SU-DHL-6 (cell line): ENCODE measurements around the gene HMGN1.

ENCODE experiments used
- H2AFZ ChIP-seq: fragments of 200-600 bp; sonication (generic); 2 replicates; pipeline ENCODE4 v1.6.1; 2014; ENCODE audit warnings: low read depth, mild to moderate bottlenecking, moderate library complexity, mixed read lengths, antibody characterized with exemption, low read length; ENCODE audit not compliant: severe bottlenecking
- H3F3A ChIP-seq: fragments of 200-600 bp; shearing (Covaris generic); 2 replicates; pipeline ENCODE4 v1.6.0; 2016; ENCODE audit warnings: antibody characterized with exemption, mild to moderate bottlenecking; ENCODE audit not compliant: insufficient read depth
- H3K27ac ChIP-seq: fragments of 200-600 bp; sonication (generic); 2 replicates; pipeline ENCODE4 v1.5.1; 2016; ENCODE audit warnings: low read depth, mild to moderate bottlenecking, low read length, moderate library complexity, mixed read lengths
- H3K27me3 ChIP-seq: fragments of 200-600 bp; sonication (generic), shearing (Covaris generic); 2 replicates; pipeline ENCODE4 v1.6.0; 2014; ENCODE audit warnings: mild to moderate bottlenecking, low read length
- H3K36me3 ChIP-seq: fragments of 200-600 bp; sonication (generic); 2 replicates; pipeline ENCODE4 v1.6.1; 2014; ENCODE audit warnings: mild to moderate bottlenecking, low read length, mixed read lengths
- H3K4me2 ChIP-seq: fragments of 300-600, 200-600 bp; shearing (Covaris generic), sonication (generic); 2 replicates; pipeline ENCODE4 v1.6.0; 2014; ENCODE audit warnings: low read length, low read depth, mild to moderate bottlenecking; ENCODE audit not compliant: poor library complexity, severe bottlenecking
- H3K4me3 ChIP-seq: fragments of 200-600 bp; sonication (generic); 2 replicates; pipeline ENCODE4 v1.5.1; 2014; ENCODE audit warnings: antibody characterized with exemption, low read length, mild to moderate bottlenecking, mixed read lengths; ENCODE audit not compliant: insufficient read depth, poor library complexity, severe bottlenecking
- H3K79me2 ChIP-seq: fragments of 200-600 bp; sonication (generic); 2 replicates; pipeline ENCODE4 v1.6.1; 2014; ENCODE audit warnings: mild to moderate bottlenecking, low read length, moderate library complexity; ENCODE audit not compliant: insufficient read depth
- H3K9ac ChIP-seq: fragments of 200-600 bp; sonication (generic); 2 replicates; pipeline ENCODE4 v1.7.0; 2014; ENCODE audit warnings: mild to moderate bottlenecking, low read length
- H3K9me2 ChIP-seq: fragments of 200-600 bp; sonication (generic); replicated peaks from 2 replicates; pipeline ENCODE4 v1.6.1; 2014; ENCODE audit warnings: low read length; ENCODE audit not compliant: insufficient read depth
- H3K9me3 ChIP-seq: fragments of 200-600 bp; sonication (generic); 2 replicates; pipeline ENCODE4 v1.6.1; 2014; ENCODE audit warnings: low read length, mixed read lengths; ENCODE audit not compliant: insufficient read depth
- H4K20me1 ChIP-seq: fragments of 200-600 bp; sonication (generic); 2 replicates; pipeline ENCODE4 v1.6.1; 2014; ENCODE audit warnings: low read depth, mild to moderate bottlenecking, antibody characterized with exemption, low read length, moderate library complexity, mixed read lengths
- CTCF ChIP-seq: fragments of 200-600 bp; sonication (generic); IDR thresholded peaks from one replicate; pipeline ENCODE4 v1.5.1; 2017; ENCODE audit warnings: antibody characterized with exemption, mild to moderate bottlenecking, low read length, moderate library complexity; ENCODE audit not compliant: insufficient read depth, poor library complexity, severe bottlenecking
- EZH2phosphoT487 ChIP-seq: fragments of 200-600 bp; sonication (generic), shearing (Covaris generic); conservative IDR thresholded peaks from 2 replicates; pipeline ENCODE4 v1.6.1; 2018; ENCODE audit warnings: mild to moderate bottlenecking, antibody characterized with exemption, low read length, moderate library complexity, mixed read lengths

Gene HMGN1

GRCh38 chr21:39390212-39390765, 41.4 kb upstream of the HMGN1 start:
- H3K9ac ChIP-seq = no peak overlapping the region
- H4K20me1 ChIP-seq = no peaks in the 10 kb centered on the region
- H3K36me3 ChIP-seq = peaks cover 14% of the 10 kb centered on the region
- H3K9me2 ChIP-seq = no peaks in the 10 kb centered on the region
- H2AFZ ChIP-seq = no peak overlapping the region
- H3F3A ChIP-seq = peaks cover 20% of the 10 kb centered on the region
- H3K27me3 ChIP-seq = no peaks in the 10 kb centered on the region
- H3K9me3 ChIP-seq = no peaks in the 10 kb centered on the region
- no peak overlapping the region for H3K4me3 ChIP-seq
- no peak overlapping the region for H3K4me2 ChIP-seq
- H3K27ac ChIP-seq = no peak overlapping the region
- peaks cover 43% of the 10 kb centered on the region for H3K79me2 ChIP-seq
- TF ChIP-seq CTCF (no peak), EZH2phosphoT487 (no peak)

- Histone ChIP-seq H3K36me3 (0 out of 2 replicates have a peak, but pooled peaks cover 7% of the 10 kb centered on the region), H2AFZ (no peak overlapping the region), H3K4me2 (peak overlapping the region; percentile 83), H3K9me2 (no peaks in the 10 kb centered on the region), H3K9ac (peak overlapping the region; percentile 65), H3F3A (peaks cover 20% of the 10 kb centered on the region), H3K9me3 (no peaks in the 10 kb centered on the region), H4K20me1 (no peaks in the 10 kb centered on the region), H3K27ac (peak overlapping the region; percentile 86; the same call in 1 of the 2 replicates), H3K27me3 (no peaks in the 10 kb centered on the region), H3K4me3 (peak overlapping the region; percentile 72), H3K79me2 (peaks cover 43% of the 10 kb centered on the region)
- no peak for TF ChIP-seq EZH2phosphoT487
- peak; percentile 7 for TF ChIP-seq CTCF
Measured at GRCh38 chr21:39388811-39389155, 39.9 kb upstream of the HMGN1 start.

- Histone ChIP-seq H3K27me3 (no peaks in the 10 kb centered on the region), H4K20me1 (no peaks in the 10 kb centered on the region), H3K9me3 (no peaks in the 10 kb centered on the region), H2AFZ (peak overlapping the region; percentile 46), H3K27ac (peak overlapping the region; percentile 86), H3K4me2 (peak overlapping the region; percentile 83), H3K79me2 (peaks cover 43% of the 10 kb centered on the region), H3K4me3 (peak overlapping the region; percentile 72), H3K9me2 (no peaks in the 10 kb centered on the region), H3K36me3 (0 out of 2 replicates have a peak, but pooled peaks cover 7% of the 10 kb centered on the region), H3F3A (peaks cover 20% of the 10 kb centered on the region), H3K9ac (peak overlapping the region; percentile 65)
- TF ChIP-seq EZH2phosphoT487 (no peak), CTCF (peak; percentile 93)
Measured at GRCh38 chr21:39388038-39388810, 39.3 kb upstream of the HMGN1 start.
